Sciatic nerve (tissue), 2 donors: Measurements from ENCODE around the gene TRPM2. TPM values are rescaled to one million over a fixed set of nuclear protein-coding genes. Genes with fewer than 3 reads are reported as not detected.
A peak's percentile ranks its signal among the peaks of the same experiment; 100 is the strongest.
"Not testable (repeated sequence)": the region's sequence is repeated elsewhere in the genome, so short reads cannot be mapped to it uniquely, and the experiment has no call there.

ENCODE experiments used
- ATAC-seq: fragments of 200-7000 bp; cut with Tn5 transposase; one replicate; pipeline ENCODE4 v1.9.1; 2020; ENCODE audit warnings: mild to moderate bottlenecking, moderate library complexity
- DNase-seq: peaks from one replicate; pipeline ENCODE4 v3.0.0-alpha.2; 2020; ENCODE audit warnings: low spot score
- intact Hi-C: fragments of 100-400 bp; cut with DNase I; formaldehyde crosslinking; loops from one replicate; pipeline ENCODE4 v1.14.2; 2022
- total RNA-seq: library from RNA; stranded (reverse); fragmentation: NEBNext Ultra II Directional; extraction: Animal tissue kit (Norgen Biotek cat#: 25700); gene quantifications from one replicate; pipeline ENCODE4 v1.2.1, GENCODE V29; 2021
- donor health status: DM: no; HTN: no; CAD: no.
- donor health status: DM: no; HTN: no; CAD: no.

TRPM2 gene
- total RNA-seq, 1 donor from 2014 or later: 9.9 TPM

- DNase-seq (no peak), ATAC-seq (no peak)
- intact Hi-C loops: no loop called here
Measured at GRCh38 chr21:44401386-44402160, 48.2 kb downstream of the TRPM2 start.

GRCh38 chr21:44402323-44403105 is 49.1 kb downstream of the TRPM2 start:
- ATAC-seq (no peak), DNase-seq (no peak)

GRCh38 chr21:44403106-44404020 is 49.9 kb downstream of the TRPM2 start:
- DNase-seq: no peak
- intact Hi-C loops: no loop called here

More at GRCh38 chr21:44402323-44403105, 49.1 kb downstream of the TRPM2 start:
- intact Hi-C loops: no loop called here

GRCh38 chr21:44404482-44404881 is 51.1 kb downstream of the TRPM2 start:
- DNase-seq, ATAC-seq, intact Hi-C loops: not testable (repeated sequence)

More at GRCh38 chr21:44403106-44404020, 49.9 kb downstream of the TRPM2 start:
- ATAC-seq: no peak

- intact Hi-C loops: no loop called here
- DNase-seq: no peak
- no peak for ATAC-seq
Measured at GRCh38 chr21:44405091-44405947, 51.9 kb downstream of the TRPM2 start.

GRCh38 chr21:44405948-44406872 is 52.8 kb downstream of the TRPM2 start:
- ATAC-seq: no peak
- intact Hi-C loops: no loop called here
- DNase-seq: no peak

- no peak for ATAC-seq
- intact Hi-C loops: no loop called here
- DNase-seq: no peak
Measured at GRCh38 chr21:44406953-44407352, 53.5 kb downstream of the TRPM2 start.

- ATAC-seq: no peak
- no peak for DNase-seq
- intact Hi-C loops: no loop called here
Measured at GRCh38 chr21:44407493-44407892, 54.1 kb downstream of the TRPM2 start.

- intact Hi-C loops: no loop called here
- ATAC-seq: no peak
- DNase-seq: no peak
Measured at GRCh38 chr21:44408226-44408625, 54.8 kb downstream of the TRPM2 start.

GRCh38 chr21:44413566-44414290 is 60.3 kb downstream of the TRPM2 start:
- DNase-seq: peak; percentile 45
- intact Hi-C loops: no loop called here
- ATAC-seq: no peak

GRCh38 chr21:44414291-44415072 is 61.1 kb downstream of the TRPM2 start:
- intact Hi-C loops: no loop called here

GRCh38 chr21:44415073-44416025 is 61.9 kb downstream of the TRPM2 start:
- intact Hi-C loops: no loop called here

More at GRCh38 chr21:44414291-44415072, 61.1 kb downstream of the TRPM2 start:
- ATAC-seq (no peak), DNase-seq (peak; percentile 32)

GRCh38 chr21:44416193-44416592 is 62.8 kb downstream of the TRPM2 start:
- DNase-seq (peak; percentile 26), ATAC-seq (no peak)
- intact Hi-C loops: no loop called here

More at GRCh38 chr21:44415073-44416025, 61.9 kb downstream of the TRPM2 start:
- peak; percentile 42 for DNase-seq
- ATAC-seq: no peak

- peak; percentile 40 for DNase-seq
- not testable (repeated sequence) for ATAC-seq
Measured at GRCh38 chr21:44417621-44418107, 64.2 kb downstream of the TRPM2 start.

More at GRCh38 chr21:44417621-44418107, 64.2 kb downstream of the TRPM2 start:
- intact Hi-C loops: not testable (repeated sequence)
